Ovary (tissue), 10 donors: ENCODE data around the gene OR6A2. TPM values are rescaled to one million over a fixed set of nuclear protein-coding genes. Genes with fewer than 3 reads are reported as not detected.

Experiments
- DNase-seq, 5 donors: peaks; one replicate each; pipeline ENCODE4 v3.0.0-alpha.2; 2019 to 2020
- H3K27ac ChIP-seq, 2 donors: fragments of 200-600 bp; one replicate each; pipeline versions ENCODE4 v1.5.1 to v1.8.0; 2019 to 2022
- H3K27me3 ChIP-seq: fragments of 200-600 bp; one replicate; pipeline ENCODE4 v1.8.0; 2022
- H3K36me3 ChIP-seq: fragments of 200-600 bp; sonication (generic); one replicate; pipeline ENCODE4 v1.5.1; 2019
- H3K4me1 ChIP-seq: one replicate; pipeline ENCODE4 v1.8.1; 2013; ENCODE audit warnings: mild to moderate bottlenecking, moderate library complexity; ENCODE audit not compliant: insufficient read depth
- H3K4me3 ChIP-seq: fragments of 200-600 bp; sonication (generic); one replicate; pipeline ENCODE4 v1.5.1; 2017
- H3K9me3 ChIP-seq, 2 donors: fragments of 200-600 bp in 1 of 2; sonication (generic) in 1 of 2; one replicate each; pipeline versions ENCODE4 v1.5.1 to v1.8.1; 2013 to 2019; ENCODE audit warnings: mild to moderate bottlenecking in 1 of 2, moderate library complexity in 1 of 2
- EP300 ChIP-seq: sonication (generic); formaldehyde crosslinking; IDR thresholded peaks from one replicate; pipeline ENCODE4 v1.6.1; 2017; ENCODE audit warnings: antibody characterized with exemption
- POLR2A ChIP-seq: fragments of 450-650 bp; IDR thresholded peaks from one replicate; pipeline ENCODE4 v1.6.1; 2017; ENCODE audit warnings: antibody characterized with exemption, mild to moderate bottlenecking, moderate library complexity
- WGBS, 3 donors: extraction: QIAGEN DNeasy Blood & Tissue Kit in 1 of 3; methylation state at CpG; one replicate each; pipeline versions ENCODE4 v1.1.5 to v1.1.7; 2013 to 2017; 5-methylcytosine and 5-hydroxymethylcytosine counted together
- intact Hi-C, 4 donors: fragments of 100-400 bp; cut with DNase I; formaldehyde crosslinking; loops; one replicate each; pipeline versions ENCODE4 v1.11.0 to v1.15.1; 2022 to 2023
- long read RNA-seq, 3 donors: library from polyadenylated mRNA in 2 of 3; unstranded in 2 of 3; transcript quantifications; one replicate each; pipeline ENCODE4 v2.0.0 and lab custom pipeline, GENCODE V29; 2021 to 2026
- polyA plus RNA-seq, 2 donors: library from polyadenylated mRNA; stranded (reverse); fragments of 200-250 nt in 1 of 2; fragments of 350-450 nt in 1 of 2; fragmentation: Illumina TruSeq in 1 of 2; extraction: RNeasy Lipid Tissue Mini Kit (QIAGEN cat#74804) in 1 of 2; gene quantifications; one replicate each; pipeline ENCODE4 v1.2.3, GENCODE V29; 2013 to 2014
- total RNA-seq, 7 donors: library from RNA; depleted of rRNA in 2 of 7; stranded (reverse); fragments of >200 nt in 2 of 7; fragmentation: NEBNext Ultra II Directional in 3 of 7; extraction: Animal tissue kit (Norgen Biotek cat#: 25700) in 3 of 7; gene quantifications; one replicate each; pipeline versions ENCODE4 v1.1.0 to v1.2.4, GENCODE V29; 2016 to 2023
- TF ChIP-seq, protein P1 (sequence below), 3 donors: fragments of 450-650 bp in 2 of 3; fragments of 200-600 bp in 1 of 3; IDR thresholded peaks; one replicate each; pipeline versions ENCODE4 v1.5.1 to v1.8.0; 2016 to 2022; ENCODE audit warnings: antibody characterized with exemption in 3 of 3, mild to moderate bottlenecking in 1 of 3
- donor health status: DM: no; HTN: no; CAD: no; lungs with moderate emphysema.
- donor health status: DM: no; HTN: no; CAD: no.
- donor health status: Bipolar disorder and iron deficiency.
- donor health status: DM: yes; HTN: yes; CAD: no.
- donor health status: DM: no; HTN: no; CAD: no.
- donor health status: DM: yes; HTN: yes; CAD: no.

The OR6A2 gene
- total RNA-seq: under 1 TPM in 5 of 7 donors, not detected in 2; 0.17 to 0.46 (median 0.20) TPM
- polyA plus RNA-seq: not detected
- long read RNA-seq, donor 1: 0 reads
- long read RNA-seq, donor 2: 0 reads
- long read RNA-seq, donor 3: 0 reads

DNA sequence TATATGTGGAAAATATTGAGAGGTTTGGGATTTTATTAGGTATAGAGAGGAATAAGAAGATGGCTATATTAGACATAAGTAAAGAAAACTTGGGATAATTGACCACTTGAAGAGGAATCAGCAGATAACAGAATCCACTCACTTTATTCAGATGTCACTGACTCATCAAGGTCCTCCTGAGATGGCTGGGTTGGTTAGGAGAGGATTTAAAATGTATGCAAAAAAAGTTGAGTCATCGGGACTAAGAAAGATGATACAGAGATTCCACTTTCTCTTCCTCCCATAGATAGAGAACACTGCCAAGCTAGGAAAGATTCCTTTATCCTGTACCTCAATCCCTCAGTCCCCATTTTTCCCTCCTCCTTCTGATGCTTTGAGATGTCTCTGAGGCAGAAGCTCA lies at the start of gene OR6A2:
Gene OR6A2 (minus strand): TSS at position 288 of the 400 bp plus-strand sequence. CDS start 3,981 bp downstream, outside the sequence.
- H3K9me3 ChIP-seq: no peaks in the 10 kb centered on the region
- no peak for DNase-seq
- H3K4me1 ChIP-seq: no peaks in the 10 kb centered on the region
- 73 to 94% (median 90%) methylated on average over 1 of the region's 1 CpG for WGBS, 3 donors
- H3K27ac ChIP-seq: no peak within 1 kb of the TSS
- H3K36me3 ChIP-seq: no peaks in the 10 kb centered on the region
- intact Hi-C loops: no loop called here
- no peaks in the 10 kb centered on the region for H3K27me3 ChIP-seq
- H3K4me3 ChIP-seq: no peak within 1 kb of the TSS
- TF ChIP-seq, protein P1, sequence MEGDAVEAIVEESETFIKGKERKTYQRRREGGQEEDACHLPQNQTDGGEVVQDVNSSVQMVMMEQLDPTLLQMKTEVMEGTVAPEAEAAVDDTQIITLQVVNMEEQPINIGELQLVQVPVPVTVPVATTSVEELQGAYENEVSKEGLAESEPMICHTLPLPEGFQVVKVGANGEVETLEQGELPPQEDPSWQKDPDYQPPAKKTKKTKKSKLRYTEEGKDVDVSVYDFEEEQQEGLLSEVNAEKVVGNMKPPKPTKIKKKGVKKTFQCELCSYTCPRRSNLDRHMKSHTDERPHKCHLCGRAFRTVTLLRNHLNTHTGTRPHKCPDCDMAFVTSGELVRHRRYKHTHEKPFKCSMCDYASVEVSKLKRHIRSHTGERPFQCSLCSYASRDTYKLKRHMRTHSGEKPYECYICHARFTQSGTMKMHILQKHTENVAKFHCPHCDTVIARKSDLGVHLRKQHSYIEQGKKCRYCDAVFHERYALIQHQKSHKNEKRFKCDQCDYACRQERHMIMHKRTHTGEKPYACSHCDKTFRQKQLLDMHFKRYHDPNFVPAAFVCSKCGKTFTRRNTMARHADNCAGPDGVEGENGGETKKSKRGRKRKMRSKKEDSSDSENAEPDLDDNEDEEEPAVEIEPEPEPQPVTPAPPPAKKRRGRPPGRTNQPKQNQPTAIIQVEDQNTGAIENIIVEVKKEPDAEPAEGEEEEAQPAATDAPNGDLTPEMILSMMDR (IDR thresholded peaks at IDR 0.05): no peak
- TF ChIP-seq EP300 (no peak), POLR2A (no peak)

DNA sequence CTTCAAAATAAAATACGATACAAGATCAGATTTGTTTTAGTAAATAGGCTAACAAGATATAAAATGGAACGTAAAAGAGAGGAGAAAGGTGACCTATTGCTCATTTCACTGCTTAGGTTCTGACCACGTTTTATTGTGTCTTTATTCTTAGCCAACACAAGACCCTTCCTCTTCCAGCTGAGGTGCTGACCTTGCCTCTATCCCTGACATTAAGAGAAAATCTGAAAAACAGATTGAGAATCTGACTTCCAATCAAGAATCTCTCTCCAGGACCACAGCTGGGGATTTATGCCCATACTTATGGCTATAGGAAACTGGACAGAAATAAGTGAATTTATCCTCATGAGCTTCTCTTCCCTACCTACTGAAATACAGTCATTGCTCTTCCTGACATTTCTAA lies 45.9 kb upstream of the OR6A2 start, which contains the start of gene OR10A5:
Gene OR10A5 (plus strand): TSS at position 301 of the 400 bp plus-strand sequence. CDS start 0 bp downstream, at position 301.
- DNase-seq: no peak
- H3K9me3 ChIP-seq: no peaks in the 10 kb centered on the region
- WGBS, 3 donors: 55 to 78% (median 77%) methylated on average over 3 of the region's 3 CpGs
- TF ChIP-seq EP300 (no peak), POLR2A (no peak)
- H3K4me1 ChIP-seq: no peaks in the 10 kb centered on the region
- H3K27me3 ChIP-seq: no peaks in the 10 kb centered on the region
- H3K36me3 ChIP-seq: no peaks in the 10 kb centered on the region
- intact Hi-C loops: no loop called here
- H3K27ac ChIP-seq: no peak within 1 kb of the TSS
- no peak within 1 kb of the TSS for H3K4me3 ChIP-seq

DNA sequence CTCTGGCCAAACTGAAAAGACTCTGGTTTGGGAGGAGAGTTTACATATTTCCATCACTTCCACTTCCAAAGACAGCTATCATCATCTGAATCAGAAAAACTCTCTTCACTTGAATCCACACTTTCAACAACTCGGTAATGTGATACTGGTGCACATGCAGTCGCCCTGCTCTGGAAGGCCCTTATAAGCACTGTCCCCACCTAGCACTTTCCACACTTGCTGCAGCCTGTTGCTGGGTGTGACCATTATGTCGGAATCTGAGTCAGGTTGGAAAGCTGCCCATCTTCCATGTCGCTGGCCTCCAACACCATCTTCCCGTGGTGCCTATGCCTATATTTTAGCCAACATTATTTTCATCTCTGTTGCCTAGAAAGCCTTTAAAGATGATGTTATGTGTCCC lies 44.9 kb upstream of the OR6A2 start:
- H3K36me3 ChIP-seq: no peaks in the 10 kb centered on the region
- no peaks in the 10 kb centered on the region for H3K9me3 ChIP-seq
- no peaks in the 10 kb centered on the region for H3K27me3 ChIP-seq
- no peaks in the 10 kb centered on the region for H3K4me1 ChIP-seq
- intact Hi-C loops: no loop called here
- no peak overlapping the region for H3K27ac ChIP-seq
- no peak for TF ChIP-seq EP300
- no peak for TF ChIP-seq POLR2A
- TF ChIP-seq, protein P1 (IDR thresholded peaks at IDR 0.05): no peak
- no peak for DNase-seq
- 89 to 93% (median 91%) methylated on average over 5 of the region's 5 CpGs for WGBS, 3 donors
- H3K4me3 ChIP-seq: no peak overlapping the region

DNA sequence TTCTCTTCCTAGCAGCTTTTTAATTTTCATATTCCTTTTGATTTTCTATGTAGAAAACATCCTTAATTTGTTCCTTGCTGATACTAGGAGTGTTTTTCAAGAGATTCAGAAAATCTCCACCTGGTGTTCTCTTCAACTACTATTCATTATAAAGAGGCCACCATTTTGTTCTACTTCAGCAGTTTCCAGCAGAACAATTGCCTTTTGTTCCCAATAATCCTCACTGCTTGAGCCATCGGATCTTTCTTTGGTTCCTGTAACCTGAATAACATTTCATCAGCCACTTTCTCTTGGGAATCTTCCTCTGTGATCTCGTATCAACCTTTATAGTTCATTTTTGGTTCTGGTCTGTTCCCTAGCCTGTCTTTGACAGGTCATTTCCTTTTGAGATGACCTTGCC lies 44.2 kb upstream of the OR6A2 start:
- H3K9me3 ChIP-seq: no peaks in the 10 kb centered on the region
- DNase-seq: no peak
- TF ChIP-seq, protein P1 (IDR thresholded peaks at IDR 0.05): no peak
- no peak for TF ChIP-seq EP300
- TF ChIP-seq POLR2A: no peak
- H3K27me3 ChIP-seq: no peaks in the 10 kb centered on the region
- no peaks in the 10 kb centered on the region for H3K4me1 ChIP-seq
- no peaks in the 10 kb centered on the region for H3K36me3 ChIP-seq
- intact Hi-C loops: no loop called here
- H3K27ac ChIP-seq: no peak overlapping the region
- 67 to 72% (median 69%) methylated on average over 2 of the region's 2 CpGs for WGBS, 3 donors
- no peak overlapping the region for H3K4me3 ChIP-seq

DNA sequence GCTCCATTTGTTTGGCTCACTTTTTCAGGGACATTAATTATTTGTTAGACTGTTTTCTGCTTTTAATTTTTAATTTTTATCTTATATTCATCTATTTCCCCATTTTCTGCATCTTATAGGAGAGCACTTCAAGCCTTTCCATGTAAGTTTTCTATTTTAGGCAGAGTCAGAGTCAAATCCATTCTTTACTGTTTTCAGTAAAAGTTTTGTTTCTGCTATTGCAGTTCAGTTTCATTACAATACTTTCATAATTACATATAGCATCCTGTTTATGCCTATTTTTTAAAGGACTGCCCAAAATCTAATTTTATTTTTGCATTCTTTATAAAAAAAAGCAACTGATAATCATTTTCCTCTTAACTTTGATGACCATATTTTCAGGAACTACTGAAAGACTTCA lies 42.2 kb upstream of the OR6A2 start:
- Histone ChIP-seq H3K27ac (no peak overlapping the region), H3K9me3 (no peaks in the 10 kb centered on the region), H3K4me1 (no peaks in the 10 kb centered on the region), H3K4me3 (no peak overlapping the region), H3K27me3 (no peaks in the 10 kb centered on the region), H3K36me3 (no peaks in the 10 kb centered on the region)
- no peak for DNase-seq
- TF ChIP-seq POLR2A (no peak), EP300 (no peak)
- TF ChIP-seq, protein P1 (IDR thresholded peaks at IDR 0.05): no peak
- intact Hi-C loops: no loop called here
